GM23338 (cell line): ENCODE results near the gene AP3D1. TPM values are rescaled to one million over a fixed set of nuclear protein-coding genes. Genes with fewer than 3 reads are reported as not detected.

Source experiments
- ATAC-seq: fragments of 200-7000 bp; cut with Tn5 transposase; 3 replicates; pipeline ENCODE4 v1.9.1; 2020
- DNase-seq: peaks from one replicate; pipeline ENCODE4 v3.0.0-alpha.2; 2015; ENCODE audit warnings: low spot score
- H2AFZ ChIP-seq: fragments of 200-600 bp; sonication (generic); 2 replicates; pipeline ENCODE4 v1.8.0; 2016; ENCODE audit warnings: antibody characterized with exemption, mild to moderate bottlenecking, moderate library complexity
- H3F3A ChIP-seq: fragments of 200-600 bp; sonication (generic); replicated peaks from 2 replicates; pipeline ENCODE4 v1.8.0; 2017; ENCODE audit warnings: antibody characterized with exemption, mixed run types, low read depth
- H3K27ac ChIP-seq: fragments of 200-600 bp; sonication (generic); 2 replicates; pipeline ENCODE4 v1.6.1; 2016; ENCODE audit warnings: low read depth
- H3K27me3 ChIP-seq: fragments of 200-600 bp; sonication (generic); 2 replicates; pipeline ENCODE4 v1.8.0; 2016; ENCODE audit warnings: mild to moderate bottlenecking, mixed run types, moderate library complexity; ENCODE audit not compliant: insufficient read depth
- H3K36me3 ChIP-seq: fragments of 200-600 bp; sonication (generic); 2 replicates; pipeline ENCODE4 v1.8.0; 2016; ENCODE audit warnings: mild to moderate bottlenecking; ENCODE audit not compliant: insufficient read depth
- H3K4me1 ChIP-seq: fragments of 200-600 bp; sonication (generic); 2 replicates; pipeline ENCODE4 v1.8.0; 2016; ENCODE audit warnings: mild to moderate bottlenecking, moderate library complexity; ENCODE audit not compliant: insufficient read depth
- H3K4me2 ChIP-seq: fragments of 200-600 bp; sonication (generic); 2 replicates; pipeline ENCODE4 v1.7.1; 2017; ENCODE audit warnings: mixed run types
- H3K4me3 ChIP-seq: fragments of 200-600 bp; sonication (generic); 2 replicates; pipeline ENCODE4 v1.6.1; 2016; ENCODE audit warnings: mixed run types
- H3K79me2 ChIP-seq: fragments of 200-600 bp; sonication (generic); replicated peaks from 2 replicates; pipeline ENCODE4 v1.8.0; 2017; ENCODE audit warnings: mild to moderate bottlenecking; ENCODE audit not compliant: insufficient read depth
- H3K9me2 ChIP-seq: fragments of 200-600 bp; sonication (generic); 2 replicates; pipeline ENCODE4 v1.8.0; 2017; ENCODE audit not compliant: insufficient read depth
- H4K20me1 ChIP-seq: fragments of 200-600 bp; sonication (generic); replicated peaks from 2 replicates; pipeline ENCODE4 v1.8.0; 2017; ENCODE audit warnings: mild to moderate bottlenecking; ENCODE audit not compliant: insufficient read depth
- H3K27ac Mint-ChIP-seq: 2 replicates; pipeline ENCODE4 v1.8.0; 2020; ENCODE audit warnings: inconsistent platforms, mild to moderate bottlenecking, moderate library complexity, mixed read lengths
- H3K27me3 Mint-ChIP-seq: 3 replicates; pipeline ENCODE4 v1.8.0; 2022; ENCODE audit warnings: low read depth, mild to moderate bottlenecking, moderate library complexity, mixed read lengths, inconsistent platforms; ENCODE audit not compliant: insufficient read depth, poor library complexity
- H3K36me3 Mint-ChIP-seq: 3 replicates; pipeline ENCODE4 v1.8.0; 2021; ENCODE audit warnings: low read depth, mild to moderate bottlenecking, inconsistent platforms, moderate library complexity, mixed read lengths
- H3K4me1 Mint-ChIP-seq: 3 replicates; pipeline ENCODE4 v1.8.0; 2020; ENCODE audit warnings: mild to moderate bottlenecking, inconsistent platforms, mixed read lengths
- H3K4me3 Mint-ChIP-seq: 3 replicates; pipeline ENCODE4 v1.8.0; 2021; ENCODE audit warnings: moderate library complexity, mild to moderate bottlenecking, inconsistent platforms, mixed read lengths
- H3K9me3 Mint-ChIP-seq: 3 replicates; pipeline ENCODE4 v1.8.0; 2020; ENCODE audit warnings: moderate library complexity, mild to moderate bottlenecking, inconsistent platforms, mixed read lengths
- CREB1 ChIP-seq: fragments of 250-450 bp; sonication (Bioruptor Pico); IDR thresholded peaks from 2 replicates; pipeline ENCODE4 v1.5.0; 2020; ENCODE audit warnings: low read depth, mild to moderate bottlenecking, moderate library complexity
- EZH2 ChIP-seq: fragments of 200-600 bp; sonication (generic); IDR thresholded peaks from one replicate; pipeline ENCODE4 v1.8.0; 2017; ENCODE audit warnings: antibody characterized with exemption, mild to moderate bottlenecking, low read depth; ENCODE audit not compliant: unreplicated experiment
- JUNB ChIP-seq: IDR thresholded peaks from one replicate; pipeline ENCODE4 v1.6.1; 2016; ENCODE audit warnings: antibody characterized with exemption; ENCODE audit not compliant: unreplicated experiment
- NANOG ChIP-seq: IDR thresholded peaks from 2 replicates; pipeline ENCODE4 v1.6.1; 2016; ENCODE audit warnings: antibody characterized with exemption, borderline replicate concordance
- POLR2AphosphoS5 ChIP-seq: IDR thresholded peaks from 2 replicates; pipeline ENCODE4 v1.6.1; 2016; ENCODE audit warnings: antibody characterized with exemption, low read depth
- REST ChIP-seq: IDR thresholded peaks from one replicate; pipeline ENCODE4 v1.6.1; 2018; ENCODE audit warnings: antibody characterized with exemption; ENCODE audit not compliant: unreplicated experiment
- STAT1 ChIP-seq: IDR thresholded peaks from one replicate; pipeline ENCODE4 v1.6.1; 2016; ENCODE audit warnings: antibody characterized with exemption; ENCODE audit not compliant: unreplicated experiment
- ZNF114 ChIP-seq: fragments of 250-450 bp; sonication (Bioruptor Pico); IDR thresholded peaks from 2 replicates; pipeline ENCODE4 v1.5.0; 2020; ENCODE audit warnings: mild to moderate bottlenecking, moderate library complexity
- ZNF331 ChIP-seq: fragments of 250-450 bp; sonication (Bioruptor Pico); IDR thresholded peaks from 2 replicates; pipeline ENCODE4 v1.5.0; 2020; ENCODE audit warnings: low read depth, mild to moderate bottlenecking, moderate library complexity
- ZNF462 ChIP-seq: fragments of 250-450 bp; sonication (Bioruptor Pico); IDR thresholded peaks from 2 replicates; pipeline ENCODE4 v1.5.0; 2020; ENCODE audit warnings: mild to moderate bottlenecking, moderate library complexity
- polyA plus RNA-seq: library from polyadenylated mRNA; unstranded; fragments of >200 nt; fragmentation: Nextera tagmentation; extraction: Ambion mirVana; gene quantifications from 2 replicates; pipeline ENCODE4 v1.2.1, GENCODE V29; 2016
- total RNA-seq: library from RNA; depleted of rRNA; stranded (reverse); fragments of >200 nt; shearing (Covaris generic); gene quantifications from 2 replicates; pipeline ENCODE4 v1.2.3, GENCODE V29; 2014
- TF ChIP-seq, protein P1 (sequence below), 2 experiments: fragments of 200-600 bp in 1 of 2; sonication (generic) in 1 of 2; conservative IDR thresholded peaks; 2 replicates each; pipeline versions ENCODE4 v1.5.1 to v1.6.1; 2016 to 2017; ENCODE audit warnings: antibody characterized with exemption in 2 of 2, low read depth in 2 of 2, mild to moderate bottlenecking in 2 of 2, moderate library complexity in 1 of 2
- TF ChIP-seq, protein P2 (sequence below): IDR thresholded peaks from 2 replicates; pipeline ENCODE4 v1.6.1; 2016; ENCODE audit warnings: antibody characterized with exemption

Gene AP3D1
- total and polyA plus RNA-seq, 2 experiments from 2014 or later = 101 to 236 TPM

DNA sequence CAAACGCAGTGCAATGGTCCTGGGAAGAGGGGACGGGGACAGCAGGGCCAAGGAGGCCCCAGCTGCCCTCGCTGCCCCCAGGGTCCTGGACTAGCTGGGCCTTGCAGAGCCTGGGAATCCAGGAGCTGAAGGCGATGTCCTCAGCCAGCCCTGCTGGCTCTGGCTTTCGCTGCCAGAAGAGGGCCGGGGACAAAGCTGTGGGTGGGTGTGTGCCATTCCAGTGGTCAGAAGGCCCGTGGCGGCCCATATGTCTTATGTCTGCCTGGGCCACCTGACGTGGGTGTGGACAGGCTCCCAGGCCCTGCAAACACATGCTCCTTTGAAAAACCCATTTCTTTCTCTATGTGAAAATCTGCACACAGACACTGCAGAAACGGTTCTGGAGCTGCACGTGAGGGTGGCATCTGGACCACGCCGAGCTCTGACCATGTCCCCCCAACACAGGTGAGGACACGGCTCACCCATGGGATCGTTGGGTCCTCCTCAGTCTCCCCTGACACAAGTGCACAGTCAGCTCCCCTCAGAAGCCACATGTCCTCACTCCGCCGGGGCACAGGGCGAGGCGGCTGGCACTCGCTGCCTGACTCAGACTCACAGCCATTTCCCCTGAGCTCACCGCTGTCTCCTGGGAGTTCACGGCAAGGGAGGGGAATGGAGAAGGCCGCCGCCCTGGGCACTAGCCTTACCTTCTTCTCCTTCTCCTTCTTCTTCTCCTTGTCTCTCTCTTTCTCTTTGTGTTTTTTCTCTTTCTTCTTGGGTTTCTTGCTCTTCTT lies 37.7 kb downstream of the AP3D1 start:
- Histone ChIP-seq H3K4me2 (no peak overlapping the region), H3K27me3 (no peaks in the 10 kb centered on the region), H3K27ac (no peak overlapping the region), H3K4me1 (no peaks in the 10 kb centered on the region), H3K9me2 (no peaks in the 10 kb centered on the region), H3F3A (peaks cover 4% of the 10 kb centered on the region; the same call in 1 of the 2 replicates), H4K20me1 (peaks cover under 1% of the 10 kb centered on the region), H3K79me2 (no peaks in the 10 kb centered on the region), H3K4me3 (no peak overlapping the region), H3K36me3 (peaks cover 27% of the 10 kb centered on the region), H2AFZ (no peak overlapping the region)
- H3K27ac Mint-ChIP-seq = no peak overlapping the region
- no peaks in the 10 kb centered on the region for H3K9me3 Mint-ChIP-seq
- peaks cover 3% of the 10 kb centered on the region for H3K27me3 Mint-ChIP-seq
- no peak overlapping the region; the same call in 2 of the 3 replicates for H3K4me3 Mint-ChIP-seq
- ATAC-seq (no peak), DNase-seq (no peak)
- TF ChIP-seq, protein P1, sequence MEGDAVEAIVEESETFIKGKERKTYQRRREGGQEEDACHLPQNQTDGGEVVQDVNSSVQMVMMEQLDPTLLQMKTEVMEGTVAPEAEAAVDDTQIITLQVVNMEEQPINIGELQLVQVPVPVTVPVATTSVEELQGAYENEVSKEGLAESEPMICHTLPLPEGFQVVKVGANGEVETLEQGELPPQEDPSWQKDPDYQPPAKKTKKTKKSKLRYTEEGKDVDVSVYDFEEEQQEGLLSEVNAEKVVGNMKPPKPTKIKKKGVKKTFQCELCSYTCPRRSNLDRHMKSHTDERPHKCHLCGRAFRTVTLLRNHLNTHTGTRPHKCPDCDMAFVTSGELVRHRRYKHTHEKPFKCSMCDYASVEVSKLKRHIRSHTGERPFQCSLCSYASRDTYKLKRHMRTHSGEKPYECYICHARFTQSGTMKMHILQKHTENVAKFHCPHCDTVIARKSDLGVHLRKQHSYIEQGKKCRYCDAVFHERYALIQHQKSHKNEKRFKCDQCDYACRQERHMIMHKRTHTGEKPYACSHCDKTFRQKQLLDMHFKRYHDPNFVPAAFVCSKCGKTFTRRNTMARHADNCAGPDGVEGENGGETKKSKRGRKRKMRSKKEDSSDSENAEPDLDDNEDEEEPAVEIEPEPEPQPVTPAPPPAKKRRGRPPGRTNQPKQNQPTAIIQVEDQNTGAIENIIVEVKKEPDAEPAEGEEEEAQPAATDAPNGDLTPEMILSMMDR (conservative IDR thresholded peaks at IDR 0.05; ENCODE audit: low read depth in 2 of 2) = no peak
- TF ChIP-seq ZNF462 (CRISPR knock-in tag) = no peak
- TF ChIP-seq ZNF114 (CRISPR knock-in tag) = no peak
- no peak for TF ChIP-seq REST
- no peak for TF ChIP-seq NANOG
- TF ChIP-seq CREB1 (CRISPR knock-in tag) = no peak
- no peak for TF ChIP-seq JUNB
- TF ChIP-seq, protein P2, sequence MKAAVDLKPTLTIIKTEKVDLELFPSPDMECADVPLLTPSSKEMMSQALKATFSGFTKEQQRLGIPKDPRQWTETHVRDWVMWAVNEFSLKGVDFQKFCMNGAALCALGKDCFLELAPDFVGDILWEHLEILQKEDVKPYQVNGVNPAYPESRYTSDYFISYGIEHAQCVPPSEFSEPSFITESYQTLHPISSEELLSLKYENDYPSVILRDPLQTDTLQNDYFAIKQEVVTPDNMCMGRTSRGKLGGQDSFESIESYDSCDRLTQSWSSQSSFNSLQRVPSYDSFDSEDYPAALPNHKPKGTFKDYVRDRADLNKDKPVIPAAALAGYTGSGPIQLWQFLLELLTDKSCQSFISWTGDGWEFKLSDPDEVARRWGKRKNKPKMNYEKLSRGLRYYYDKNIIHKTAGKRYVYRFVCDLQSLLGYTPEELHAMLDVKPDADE = no peak
- no peak for TF ChIP-seq EZH2
- TF ChIP-seq POLR2AphosphoS5 = no peak
- TF ChIP-seq STAT1 = no peak
- no peak for TF ChIP-seq ZNF331
- peaks cover 73% of the 10 kb centered on the region for H3K36me3 Mint-ChIP-seq
- H3K4me1 Mint-ChIP-seq = no peaks in the 10 kb centered on the region; the same call in 2 of the 3 replicates
